Keratinocyte (primary cell): ENCODE results near the gene VANGL1.

ENCODE experiments used
- EZH2 ChIP-seq: IDR thresholded peaks from one replicate; pipeline ENCODE4 v1.6.1; 2012; ENCODE audit warnings: inconsistent platforms, mild to moderate bottlenecking, low read length, moderate library complexity
- TF ChIP-seq, protein P1 (sequence below), 3 experiments: IDR thresholded peaks in 1 of 3; conservative IDR thresholded peaks in 1 of 3; optimal IDR thresholded peaks in 1 of 3; 2 replicates in 2 of 3; 3 replicates in 1 of 3; pipeline versions ENCODE3 to v1.5.1; 2011; ENCODE audit warnings: low read length in 3 of 3, mild to moderate bottlenecking in 3 of 3, moderate library complexity in 2 of 3, control low read depth in 1 of 3, inconsistent platforms in 1 of 3; ENCODE audit not compliant: insufficient read depth in 2 of 3; ENCODE audit errors: extremely low read depth in 1 of 3

DNA sequence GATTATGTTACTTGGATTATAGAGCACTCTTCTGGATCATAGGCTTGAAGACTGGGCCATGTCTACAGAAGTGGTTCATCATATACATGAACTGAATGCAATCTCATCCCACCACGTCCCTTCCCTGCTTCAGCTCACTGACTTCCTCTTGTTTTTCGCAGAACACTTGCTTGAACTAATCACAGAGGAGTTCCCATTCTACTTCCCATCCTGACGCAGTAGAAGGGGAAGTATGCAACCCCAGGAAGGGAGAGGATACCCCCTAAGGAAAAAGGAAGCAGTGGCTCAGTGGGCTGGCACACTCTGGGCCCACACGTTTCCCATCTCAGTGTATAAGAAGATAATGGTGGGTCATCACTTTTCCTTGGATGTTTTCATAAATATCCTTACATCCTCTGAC, 90.5 kb downstream of the VANGL1 start:
- TF ChIP-seq, protein P1, sequence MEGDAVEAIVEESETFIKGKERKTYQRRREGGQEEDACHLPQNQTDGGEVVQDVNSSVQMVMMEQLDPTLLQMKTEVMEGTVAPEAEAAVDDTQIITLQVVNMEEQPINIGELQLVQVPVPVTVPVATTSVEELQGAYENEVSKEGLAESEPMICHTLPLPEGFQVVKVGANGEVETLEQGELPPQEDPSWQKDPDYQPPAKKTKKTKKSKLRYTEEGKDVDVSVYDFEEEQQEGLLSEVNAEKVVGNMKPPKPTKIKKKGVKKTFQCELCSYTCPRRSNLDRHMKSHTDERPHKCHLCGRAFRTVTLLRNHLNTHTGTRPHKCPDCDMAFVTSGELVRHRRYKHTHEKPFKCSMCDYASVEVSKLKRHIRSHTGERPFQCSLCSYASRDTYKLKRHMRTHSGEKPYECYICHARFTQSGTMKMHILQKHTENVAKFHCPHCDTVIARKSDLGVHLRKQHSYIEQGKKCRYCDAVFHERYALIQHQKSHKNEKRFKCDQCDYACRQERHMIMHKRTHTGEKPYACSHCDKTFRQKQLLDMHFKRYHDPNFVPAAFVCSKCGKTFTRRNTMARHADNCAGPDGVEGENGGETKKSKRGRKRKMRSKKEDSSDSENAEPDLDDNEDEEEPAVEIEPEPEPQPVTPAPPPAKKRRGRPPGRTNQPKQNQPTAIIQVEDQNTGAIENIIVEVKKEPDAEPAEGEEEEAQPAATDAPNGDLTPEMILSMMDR (optimal IDR thresholded peaks at IDR 0.05 in 1 of 3, IDR thresholded peaks at IDR 0.05 in 1 of 3, conservative IDR thresholded peaks at IDR 0.05 in 1 of 3; ENCODE audit: extremely low read depth in 1 of 3, insufficient read depth in 2 of 3, low read length in 3 of 3): no peak
- no peak for TF ChIP-seq EZH2
